Glomerular endothelial cell (primary cell): ENCODE measurements around the gene GATAD2A. TPM values are rescaled to one million over a fixed set of nuclear protein-coding genes. Genes with fewer than 3 reads are reported as not detected.

Source experiments
- DNase-seq: peaks from one replicate; pipeline ENCODE4 v3.0.0-alpha.2; 2011; ENCODE audit warnings: low read depth, low spot score; ENCODE audit errors: extremely low read depth
- total RNA-seq: library from RNA; depleted of rRNA; stranded (reverse); fragments of >200 nt; gene quantifications from 2 replicates; pipeline ENCODE4 v1.2.3, GENCODE V29; 2015

The GATAD2A gene
- total RNA-seq, 1 donor from 2014 or later: 102 TPM

DNA sequence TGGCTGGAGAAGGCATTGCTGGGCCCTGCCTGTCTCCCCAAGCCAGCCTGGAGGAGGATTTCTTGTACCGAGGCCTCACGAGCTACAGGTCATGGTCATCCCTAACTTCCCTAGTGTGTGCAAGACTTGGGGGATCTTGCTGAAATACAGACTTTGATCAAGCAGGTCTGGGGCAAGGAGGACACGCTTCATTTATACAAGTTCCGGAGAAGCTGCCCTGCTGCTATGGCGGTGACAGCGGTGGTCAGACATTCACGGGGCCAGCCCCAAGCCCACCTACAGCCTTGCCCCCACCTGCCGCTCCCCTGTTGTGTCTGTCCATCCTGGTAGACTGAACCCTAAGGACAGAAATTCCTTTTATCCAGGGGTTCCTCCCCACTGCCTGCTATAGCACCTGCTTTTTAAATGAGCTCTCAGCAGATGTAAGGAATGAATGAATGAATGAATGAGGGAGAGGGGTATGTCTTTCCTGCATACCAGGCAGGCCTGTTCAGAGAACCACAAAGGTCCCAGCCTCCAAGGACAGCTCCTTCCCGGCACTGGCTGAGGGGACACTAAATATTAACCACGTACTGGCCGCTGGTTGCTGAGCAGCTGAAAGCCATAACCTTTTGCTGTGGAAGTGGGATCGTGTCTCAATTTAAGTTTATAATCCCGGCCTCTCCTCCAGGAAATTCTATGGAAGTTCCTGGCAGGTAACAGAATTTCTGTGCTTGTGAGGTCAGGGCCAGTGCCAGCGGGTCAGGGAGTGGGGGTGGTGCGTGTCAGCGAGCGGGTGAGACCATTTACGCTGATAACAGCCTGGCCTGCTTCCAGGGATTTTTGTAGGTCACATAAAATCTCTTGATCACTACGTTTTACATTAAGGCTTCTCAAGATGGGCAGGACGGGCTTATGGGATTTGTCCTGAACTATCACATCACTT, 82.7 kb downstream of the GATAD2A start:
- DNase-seq: no peak

GRCh38 chr19:19488875-19489690, 83.6 kb downstream of the GATAD2A start:
- peak; percentile 74 for DNase-seq

DNA sequence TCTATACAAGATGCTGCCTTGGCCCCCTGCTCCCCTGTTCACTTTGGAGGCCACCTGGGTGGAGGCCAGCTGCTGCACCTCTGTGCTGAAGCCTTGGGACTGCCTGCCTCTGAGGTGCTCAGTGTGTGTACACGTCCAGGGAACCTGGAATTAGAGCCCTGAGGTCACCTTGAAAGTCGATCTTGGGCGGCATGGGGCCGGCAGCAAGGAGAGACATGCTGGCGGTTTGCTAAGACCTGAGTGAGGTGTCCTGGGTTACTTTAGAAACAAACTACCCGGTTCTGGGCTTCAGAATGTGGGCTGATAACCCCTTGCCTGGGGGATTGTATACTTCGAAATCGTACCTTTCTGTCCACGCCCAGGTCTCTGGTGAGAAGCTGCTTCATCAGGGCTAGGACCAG, 84.3 kb downstream of the GATAD2A start:
- DNase-seq: no peak

DNA sequence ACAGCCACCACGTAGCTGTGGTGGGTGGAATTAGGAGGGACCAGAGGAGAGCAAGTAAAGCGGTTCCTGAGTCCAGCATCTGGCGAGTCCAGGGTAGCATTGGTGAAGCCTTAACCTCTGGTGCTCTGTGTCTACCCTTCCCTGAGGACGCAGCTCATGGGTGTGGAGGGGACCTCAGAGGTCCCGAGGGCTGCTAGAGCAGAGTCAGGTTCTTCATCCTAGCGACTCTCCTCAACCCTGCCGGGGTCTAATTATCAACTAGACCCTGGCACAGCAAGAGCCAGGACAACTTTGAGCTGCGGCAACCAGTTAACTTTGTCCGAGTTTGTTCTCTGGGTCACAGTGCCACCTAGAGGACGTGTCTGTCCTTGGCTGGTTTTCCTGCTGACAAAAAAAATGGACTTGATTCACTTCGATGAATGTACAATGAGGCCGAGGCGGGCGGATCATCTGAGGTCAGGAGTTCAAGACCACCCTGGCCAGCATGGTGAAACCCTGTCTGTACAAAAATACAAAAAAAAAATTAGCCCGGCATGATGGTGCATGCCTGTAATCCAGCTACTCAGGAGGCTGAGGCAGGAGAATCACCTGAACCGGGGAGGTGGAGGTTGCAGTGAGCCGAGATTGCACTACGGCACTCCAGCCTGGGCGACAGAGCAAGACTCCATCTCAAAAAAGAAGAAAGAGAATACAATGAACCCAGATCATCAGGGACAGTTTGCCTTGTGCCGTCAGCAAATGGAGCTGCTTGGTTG, 84.9 kb downstream of the GATAD2A start:
- DNase-seq: peak; percentile 67

DNA sequence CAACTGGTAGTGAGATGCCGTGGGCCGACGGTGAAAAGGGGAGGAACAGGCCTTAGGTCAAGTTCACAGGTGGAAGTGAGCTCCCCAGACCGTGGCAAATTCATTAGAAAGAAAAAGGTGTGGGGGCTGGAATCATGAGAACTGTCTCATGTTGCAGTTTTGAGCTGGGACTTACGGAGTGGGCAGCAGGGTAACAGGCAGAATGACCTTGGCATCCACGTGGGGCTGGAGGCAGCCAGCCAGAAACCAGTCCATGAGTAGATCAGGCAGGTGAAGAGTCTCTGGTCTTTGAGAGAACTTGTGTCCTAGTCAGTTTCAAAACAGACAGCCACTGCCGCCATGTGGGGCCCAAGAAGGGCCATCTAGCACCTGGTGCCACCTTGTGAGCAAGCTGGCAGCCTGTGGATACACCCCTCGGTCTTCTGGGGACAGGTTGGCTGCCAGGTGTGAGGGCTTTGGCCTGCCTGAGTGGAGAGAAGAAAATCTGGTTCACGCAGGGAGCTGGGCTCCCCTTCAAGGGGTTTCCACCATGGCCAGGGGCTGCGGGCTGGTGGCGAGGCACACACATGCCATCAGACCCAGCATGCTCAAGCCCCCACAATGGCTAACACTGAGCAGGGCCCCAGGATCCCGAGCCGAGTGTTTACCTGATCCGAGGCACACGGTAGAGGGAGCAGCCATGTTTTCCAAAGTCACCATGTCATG, 86.0 kb downstream of the GATAD2A start:
- DNase-seq: no peak

DNA sequence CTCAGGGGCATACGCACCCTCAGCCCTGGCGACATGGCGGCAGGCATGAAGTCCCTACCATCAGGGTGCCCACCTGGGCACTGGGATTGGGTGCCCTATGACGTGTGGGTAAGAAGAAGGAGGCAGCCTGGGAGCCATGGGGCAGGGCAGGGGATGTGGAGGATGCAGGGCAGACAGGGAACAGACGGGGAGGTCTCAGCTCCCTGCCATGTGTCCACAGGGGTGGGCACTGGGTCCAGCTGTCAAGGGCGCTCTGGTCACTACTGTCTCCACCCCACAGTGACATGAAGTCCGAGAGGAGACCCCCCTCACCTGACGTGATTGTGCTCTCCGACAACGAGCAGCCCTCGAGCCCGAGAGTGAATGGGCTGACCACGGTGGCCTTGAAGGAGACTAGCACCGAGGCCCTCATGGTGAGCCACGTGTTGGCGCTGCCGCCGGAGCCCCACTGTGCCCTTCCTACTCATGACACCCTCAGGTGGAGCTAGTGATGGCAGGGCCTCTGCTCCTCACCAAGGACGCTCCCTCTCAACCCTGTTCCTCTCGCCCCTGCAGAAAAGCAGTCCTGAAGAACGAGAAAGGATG, 86.6 kb downstream of the GATAD2A start:
- no peak for DNase-seq

GRCh38 chr19:19493841-19494546, 88.5 kb downstream of the GATAD2A start:
- no peak for DNase-seq

DNA sequence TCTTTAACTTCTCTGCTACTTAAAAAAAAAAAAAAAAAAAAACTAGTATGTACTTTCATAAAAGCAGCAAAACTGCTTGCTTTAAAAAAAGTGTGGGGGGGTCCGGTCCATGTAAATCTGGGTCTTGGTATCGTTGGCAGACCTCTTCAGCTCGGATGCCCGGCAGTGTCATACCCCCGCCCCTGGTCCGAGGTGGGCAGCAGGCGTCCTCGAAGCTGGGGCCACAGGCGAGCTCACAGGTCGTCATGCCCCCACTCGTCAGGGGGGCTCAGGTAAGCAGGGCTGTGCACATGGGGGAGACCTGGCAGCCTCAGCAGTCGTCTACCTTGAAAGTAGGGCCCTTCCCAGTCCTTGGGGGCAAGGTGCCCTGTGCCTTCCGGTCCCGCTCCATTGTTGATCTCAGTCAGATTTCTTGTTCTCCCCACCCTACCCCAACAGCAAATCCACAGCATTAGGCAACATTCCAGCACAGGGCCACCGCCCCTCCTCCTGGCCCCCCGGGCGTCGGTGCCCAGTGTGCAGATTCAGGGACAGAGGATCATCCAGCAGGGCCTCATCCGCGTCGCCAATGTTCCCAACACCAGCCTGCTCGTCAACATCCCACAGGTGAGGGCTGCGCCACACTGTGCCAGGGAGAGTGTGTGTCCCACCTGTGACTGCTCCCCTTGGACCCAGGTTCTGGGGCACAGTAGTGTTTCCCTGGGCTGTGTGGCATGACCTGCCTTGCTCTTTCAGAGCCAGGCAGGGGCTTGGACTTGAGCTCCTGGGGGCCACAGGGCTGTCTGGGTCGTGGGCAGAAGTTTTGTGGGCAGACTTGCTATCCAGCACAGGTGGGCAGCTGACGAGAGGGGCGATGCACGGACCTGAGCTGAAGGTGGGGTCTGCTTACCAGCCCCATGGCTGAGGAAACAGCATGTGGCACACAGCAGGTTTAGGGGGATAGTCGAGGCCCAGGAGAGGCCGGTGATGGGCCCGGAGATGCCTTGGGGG, 90.4 kb downstream of the GATAD2A start:
- DNase-seq: no peak

DNA sequence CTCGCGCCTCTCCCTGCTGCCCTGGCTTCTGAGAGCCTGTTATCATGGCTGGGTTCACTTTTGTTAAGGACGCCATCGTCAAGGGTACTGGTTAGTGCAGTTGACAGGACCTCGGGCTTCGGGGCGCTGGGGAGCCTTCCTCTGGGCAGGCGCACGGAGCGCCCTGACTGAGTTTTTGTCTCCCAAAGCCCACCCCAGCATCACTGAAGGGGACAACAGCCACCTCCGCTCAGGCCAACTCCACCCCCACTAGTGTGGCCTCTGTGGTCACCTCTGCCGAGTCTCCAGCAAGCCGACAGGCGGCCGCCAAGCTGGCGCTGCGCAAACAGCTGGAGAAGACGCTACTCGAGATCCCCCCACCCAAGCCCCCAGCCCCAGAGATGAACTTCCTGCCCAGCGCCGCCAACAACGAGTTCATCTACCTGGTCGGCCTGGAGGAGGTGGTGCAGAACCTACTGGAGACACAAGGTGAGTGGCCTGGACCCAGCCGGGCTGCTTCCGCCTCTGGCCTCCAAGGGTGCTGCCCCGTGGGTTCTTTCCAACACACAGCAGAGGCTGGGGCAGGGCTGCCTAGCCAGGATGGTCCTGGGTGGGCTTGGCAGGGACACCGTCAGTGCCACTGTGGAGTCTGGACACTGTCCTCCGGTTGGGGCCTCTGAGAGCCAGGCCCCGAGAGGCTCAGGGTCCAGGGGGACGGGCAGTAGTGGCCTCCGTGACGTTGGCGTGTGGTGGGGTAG, 92.9 kb downstream of the GATAD2A start:
- DNase-seq: no peak

GRCh38 chr19:19499272-19499995, 94.0 kb downstream of the GATAD2A start:
- DNase-seq: no peak

DNA sequence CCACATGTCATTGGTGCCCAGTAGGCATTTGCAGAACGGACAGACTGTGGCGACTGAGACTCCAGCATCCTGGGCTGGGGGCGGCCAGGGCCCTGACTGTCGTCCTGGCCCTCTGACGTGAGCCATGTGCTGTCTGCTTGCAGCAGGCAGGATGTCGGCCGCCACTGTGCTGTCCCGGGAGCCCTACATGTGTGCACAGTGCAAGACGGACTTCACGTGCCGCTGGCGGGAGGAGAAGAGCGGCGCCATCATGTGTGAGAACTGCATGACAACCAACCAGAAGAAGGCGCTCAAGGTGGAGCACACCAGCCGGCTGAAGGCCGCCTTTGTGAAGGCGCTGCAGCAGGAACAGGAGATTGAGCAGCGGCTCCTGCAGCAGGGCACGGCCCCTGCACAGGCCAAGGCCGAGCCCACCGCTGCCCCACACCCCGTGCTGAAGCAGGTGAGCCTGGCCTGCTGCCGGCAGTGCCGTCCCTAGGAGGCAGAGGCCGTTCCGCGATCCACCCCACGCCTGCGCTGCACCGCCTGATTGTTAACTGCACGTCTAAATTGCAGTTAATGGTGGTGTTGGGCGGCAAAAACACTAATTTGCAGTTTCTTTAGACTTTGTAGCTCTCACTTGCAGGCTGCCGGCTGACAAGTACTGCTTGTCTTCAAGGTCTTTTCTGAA, 95.6 kb downstream of the GATAD2A start:
- no peak for DNase-seq

GRCh38 chr19:19501798-19502197, 96.3 kb downstream of the GATAD2A start:
- DNase-seq: no peak

- no peak for DNase-seq
Observed at GRCh38 chr19:19502281-19502680, 96.8 kb downstream of the GATAD2A start.

GRCh38 chr19:19502808-19503602, 97.5 kb downstream of the GATAD2A start:
- DNase-seq: no peak
